ENCODE measurements around the gene CPEB3. TPM values are rescaled to one million over a fixed set of nuclear protein-coding genes. Genes with fewer than 3 reads are reported as not detected.

The CPEB3 gene
- 0.51 and 1.1 TPM in 2 replicates for total RNA-seq

DNA sequence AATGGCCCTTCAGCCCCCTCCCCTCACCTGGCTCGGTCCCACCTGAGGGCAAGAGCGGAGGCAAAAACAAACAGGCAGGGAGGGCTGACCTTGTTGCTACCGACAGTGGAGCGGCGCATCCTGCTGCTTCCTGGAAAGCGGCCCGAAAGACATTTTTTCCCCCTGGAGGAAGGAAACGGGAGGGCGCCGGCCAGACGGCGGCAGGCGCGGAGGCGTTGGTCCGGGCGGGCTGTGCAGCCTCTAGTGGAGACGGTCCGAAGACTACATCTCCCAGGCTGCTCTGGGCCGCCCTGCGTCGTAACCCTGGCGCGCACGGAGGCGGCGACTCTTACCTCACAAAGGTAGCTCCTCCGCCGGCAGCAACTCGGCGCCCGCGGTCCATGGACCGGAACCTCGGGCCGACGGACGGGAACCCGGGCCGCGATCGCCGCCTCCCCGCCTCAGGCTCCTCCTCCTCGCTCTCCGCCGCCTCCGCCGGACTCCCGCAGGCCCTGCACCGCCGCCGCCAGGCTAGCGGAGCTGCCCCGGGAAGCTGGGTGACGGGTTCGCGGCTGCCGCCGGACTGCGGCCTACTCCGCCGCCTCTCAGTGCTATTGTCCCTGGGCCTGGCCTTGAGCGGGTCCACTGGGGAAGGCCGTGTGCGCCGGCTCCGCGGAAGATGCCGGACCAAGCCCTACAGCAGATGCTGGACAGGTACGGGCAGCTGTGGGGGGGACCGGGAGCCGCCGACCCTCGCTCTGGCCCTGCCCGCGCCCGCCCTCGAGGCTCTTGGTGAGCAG, at the start of gene CPEB3, which contains the start of gene MARCHF5:
Gene CPEB3 (minus strand): TSS at position 242 of the 779 bp plus-strand sequence. CDS start 50,728 bp downstream, outside the sequence.
Gene MARCHF5 (plus strand): TSS at position 331 of the 779 bp plus-strand sequence. CDS start 328 bp downstream, at position 659.

Other genes with a start within 250 kb of the CPEB3 start
- 8.7 and 11.7 TPM in 2 replicates for gene MARCHF5, start 89 bp upstream of the CPEB3 start, total RNA-seq

Data from airway epithelial cell (primary cell).